ENCODE data around the gene RASSF5. TPM values are rescaled to one million over a fixed set of nuclear protein-coding genes. Genes with fewer than 3 reads are reported as not detected.
A peak's percentile ranks its signal among the peaks of the same experiment; 100 is the strongest.

The RASSF5 gene
- total and polyA plus RNA-seq, 10 of the 15 experiments (the other 5 are each of a cell fraction or from before 2014, with no cell fraction given) = 14.0 to 89.6 (median 68.9) TPM

DNA sequence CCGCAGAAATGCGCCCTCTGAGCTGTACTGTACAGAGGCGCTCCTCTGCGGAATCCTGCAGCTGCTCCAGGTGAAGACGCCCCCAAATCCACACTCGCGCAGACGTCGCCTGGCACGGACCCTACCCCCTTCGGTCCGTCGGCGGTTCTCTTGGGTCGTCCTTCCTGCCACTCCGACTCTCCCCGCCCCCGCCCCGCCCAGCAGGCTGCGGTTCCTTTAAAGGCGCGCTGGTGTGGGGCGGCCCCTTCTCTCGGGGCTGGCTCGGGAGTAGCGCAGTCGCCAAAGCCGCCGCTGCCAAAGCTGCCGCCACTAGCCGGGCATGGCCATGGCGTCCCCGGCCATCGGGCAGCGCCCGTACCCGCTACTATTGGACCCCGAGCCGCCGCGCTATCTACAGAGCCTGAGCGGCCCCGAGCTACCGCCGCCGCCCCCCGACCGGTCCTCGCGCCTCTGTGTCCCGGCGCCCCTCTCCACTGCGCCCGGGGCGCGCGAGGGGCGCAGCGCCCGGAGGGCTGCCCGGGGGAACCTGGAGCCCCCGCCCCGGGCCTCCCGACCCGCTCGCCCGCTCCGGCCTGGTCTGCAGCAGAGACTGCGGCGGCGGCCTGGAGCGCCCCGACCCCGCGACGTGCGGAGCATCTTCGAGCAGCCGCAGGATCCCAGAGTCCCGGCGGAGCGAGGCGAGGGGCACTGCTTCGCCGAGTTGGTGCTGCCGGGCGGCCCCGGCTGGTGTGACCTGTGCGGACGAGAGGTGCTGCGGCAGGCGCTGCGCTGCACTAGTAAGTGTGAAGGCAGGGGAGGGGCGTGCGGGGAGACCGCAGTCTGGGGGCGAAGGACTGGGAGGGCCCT is at the start of gene RASSF5 (continued):
- TF ChIP-seq, protein P1, sequence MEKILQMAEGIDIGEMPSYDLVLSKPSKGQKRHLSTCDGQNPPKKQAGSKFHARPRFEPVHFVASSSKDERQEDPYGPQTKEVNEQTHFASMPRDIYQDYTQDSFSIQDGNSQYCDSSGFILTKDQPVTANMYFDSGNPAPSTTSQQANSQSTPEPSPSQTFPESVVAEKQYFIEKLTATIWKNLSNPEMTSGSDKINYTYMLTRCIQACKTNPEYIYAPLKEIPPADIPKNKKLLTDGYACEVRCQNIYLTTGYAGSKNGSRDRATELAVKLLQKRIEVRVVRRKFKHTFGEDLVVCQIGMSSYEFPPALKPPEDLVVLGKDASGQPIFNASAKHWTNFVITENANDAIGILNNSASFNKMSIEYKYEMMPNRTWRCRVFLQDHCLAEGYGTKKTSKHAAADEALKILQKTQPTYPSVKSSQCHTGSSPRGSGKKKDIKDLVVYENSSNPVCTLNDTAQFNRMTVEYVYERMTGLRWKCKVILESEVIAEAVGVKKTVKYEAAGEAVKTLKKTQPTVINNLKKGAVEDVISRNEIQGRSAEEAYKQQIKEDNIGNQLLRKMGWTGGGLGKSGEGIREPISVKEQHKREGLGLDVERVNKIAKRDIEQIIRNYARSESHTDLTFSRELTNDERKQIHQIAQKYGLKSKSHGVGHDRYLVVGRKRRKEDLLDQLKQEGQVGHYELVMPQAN (conservative IDR thresholded peaks at IDR 0.05) = peak; percentile 57
- TF ChIP-seq HDAC2 (IDR thresholded peaks at IDR 0.05) (no peak), GABPA (IDR thresholded peaks at IDR 0.05; ENCODE audit: low read depth) (no peak), SREBF1 (IDR thresholded peaks at IDR 0.05; ENCODE audit: low read length) (no peak), BMI1 (IDR thresholded peaks at IDR 0.05; ENCODE audit: borderline replicate concordance) (no peak), DPF2 (IDR thresholded peaks at IDR 0.05) (peak; percentile 69), TCF7 (IDR thresholded peaks at IDR 0.05; ENCODE audit: borderline replicate concordance) (no peak), POLR2AphosphoS5 (IDR thresholded peaks at IDR 0.05; ENCODE audit: low read length) (0 out of 2 replicates have a peak, but pooled peaks have one; percentile 30), POLR2AphosphoS2 (IDR thresholded peaks at IDR 0.05; ENCODE audit: low read depth, low read length) (peak; percentile 78; the same call in 1 of the 2 replicates), BACH1 (IDR thresholded peaks at IDR 0.05; ENCODE audit: borderline replicate concordance) (peak; percentile 56; the same call in 1 of the 2 replicates), ESRRA (IDR thresholded peaks at IDR 0.05; ENCODE audit: low read length) (no peak), YBX1 (IDR thresholded peaks at IDR 0.05) (no peak), NFYB (IDR thresholded peaks at IDR 0.05; ENCODE audit: insufficient read depth, low read depth, low read length) (no peak), BCL11A (IDR thresholded peaks at IDR 0.05; ENCODE audit: low read depth, low read length) (no peak), PAX5 (IDR thresholded peaks at IDR 0.05; ENCODE audit: borderline replicate concordance, low read depth, low read length) (no peak)
- TF ChIP-seq, protein P2, sequence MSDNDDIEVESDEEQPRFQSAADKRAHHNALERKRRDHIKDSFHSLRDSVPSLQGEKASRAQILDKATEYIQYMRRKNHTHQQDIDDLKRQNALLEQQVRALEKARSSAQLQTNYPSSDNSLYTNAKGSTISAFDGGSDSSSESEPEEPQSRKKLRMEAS (IDR thresholded peaks at IDR 0.05; ENCODE audit: low read depth, low read length) = no peak
- TF ChIP-seq, protein P3, sequence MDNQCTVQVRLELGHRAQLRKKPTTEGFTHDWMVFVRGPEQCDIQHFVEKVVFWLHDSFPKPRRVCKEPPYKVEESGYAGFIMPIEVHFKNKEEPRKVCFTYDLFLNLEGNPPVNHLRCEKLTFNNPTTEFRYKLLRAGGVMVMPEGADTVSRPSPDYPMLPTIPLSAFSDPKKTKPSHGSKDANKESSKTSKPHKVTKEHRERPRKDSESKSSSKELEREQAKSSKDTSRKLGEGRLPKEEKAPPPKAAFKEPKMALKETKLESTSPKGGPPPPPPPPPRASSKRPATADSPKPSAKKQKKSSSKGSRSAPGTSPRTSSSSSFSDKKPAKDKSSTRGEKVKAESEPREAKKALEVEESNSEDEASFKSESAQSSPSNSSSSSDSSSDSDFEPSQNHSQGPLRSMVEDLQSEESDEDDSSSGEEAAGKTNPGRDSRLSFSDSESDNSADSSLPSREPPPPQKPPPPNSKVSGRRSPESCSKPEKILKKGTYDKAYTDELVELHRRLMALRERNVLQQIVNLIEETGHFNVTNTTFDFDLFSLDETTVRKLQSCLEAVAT (IDR thresholded peaks at IDR 0.05) = no peak
- TF ChIP-seq, protein P4, sequence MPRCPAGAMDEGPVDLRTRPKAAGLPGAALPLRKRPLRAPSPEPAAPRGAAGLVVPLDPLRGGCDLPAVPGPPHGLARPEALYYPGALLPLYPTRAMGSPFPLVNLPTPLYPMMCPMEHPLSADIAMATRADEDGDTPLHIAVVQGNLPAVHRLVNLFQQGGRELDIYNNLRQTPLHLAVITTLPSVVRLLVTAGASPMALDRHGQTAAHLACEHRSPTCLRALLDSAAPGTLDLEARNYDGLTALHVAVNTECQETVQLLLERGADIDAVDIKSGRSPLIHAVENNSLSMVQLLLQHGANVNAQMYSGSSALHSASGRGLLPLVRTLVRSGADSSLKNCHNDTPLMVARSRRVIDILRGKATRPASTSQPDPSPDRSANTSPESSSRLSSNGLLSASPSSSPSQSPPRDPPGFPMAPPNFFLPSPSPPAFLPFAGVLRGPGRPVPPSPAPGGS (IDR thresholded peaks at IDR 0.05; ENCODE audit: borderline replicate concordance, insufficient read depth, low read depth, low read length, poor library complexity, severe bottlenecking) = no peak
- TF ChIP-seq, protein P5, sequence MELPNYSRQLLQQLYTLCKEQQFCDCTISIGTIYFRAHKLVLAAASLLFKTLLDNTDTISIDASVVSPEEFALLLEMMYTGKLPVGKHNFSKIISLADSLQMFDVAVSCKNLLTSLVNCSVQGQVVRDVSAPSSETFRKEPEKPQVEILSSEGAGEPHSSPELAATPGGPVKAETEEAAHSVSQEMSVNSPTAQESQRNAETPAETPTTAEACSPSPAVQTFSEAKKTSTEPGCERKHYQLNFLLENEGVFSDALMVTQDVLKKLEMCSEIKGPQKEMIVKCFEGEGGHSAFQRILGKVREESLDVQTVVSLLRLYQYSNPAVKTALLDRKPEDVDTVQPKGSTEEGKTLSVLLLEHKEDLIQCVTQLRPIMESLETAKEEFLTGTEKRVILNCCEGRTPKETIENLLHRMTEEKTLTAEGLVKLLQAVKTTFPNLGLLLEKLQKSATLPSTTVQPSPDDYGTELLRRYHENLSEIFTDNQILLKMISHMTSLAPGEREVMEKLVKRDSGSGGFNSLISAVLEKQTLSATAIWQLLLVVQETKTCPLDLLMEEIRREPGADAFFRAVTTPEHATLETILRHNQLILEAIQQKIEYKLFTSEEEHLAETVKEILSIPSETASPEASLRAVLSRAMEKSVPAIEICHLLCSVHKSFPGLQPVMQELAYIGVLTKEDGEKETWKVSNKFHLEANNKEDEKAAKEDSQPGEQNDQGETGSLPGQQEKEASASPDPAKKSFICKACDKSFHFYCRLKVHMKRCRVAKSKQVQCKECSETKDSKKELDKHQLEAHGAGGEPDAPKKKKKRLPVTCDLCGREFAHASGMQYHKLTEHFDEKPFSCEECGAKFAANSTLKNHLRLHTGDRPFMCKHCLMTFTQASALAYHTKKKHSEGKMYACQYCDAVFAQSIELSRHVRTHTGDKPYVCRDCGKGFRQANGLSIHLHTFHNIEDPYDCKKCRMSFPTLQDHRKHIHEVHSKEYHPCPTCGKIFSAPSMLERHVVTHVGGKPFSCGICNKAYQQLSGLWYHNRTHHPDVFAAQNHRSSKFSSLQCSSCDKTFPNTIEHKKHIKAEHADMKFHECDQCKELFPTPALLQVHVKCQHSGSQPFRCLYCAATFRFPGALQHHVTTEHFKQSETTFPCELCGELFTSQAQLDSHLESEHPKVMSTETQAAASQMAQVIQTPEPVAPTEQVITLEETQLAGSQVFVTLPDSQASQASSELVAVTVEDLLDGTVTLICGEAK (IDR thresholded peaks at IDR 0.05; ENCODE audit: borderline replicate concordance) = no peak
- TF ChIP-seq, protein P6, sequence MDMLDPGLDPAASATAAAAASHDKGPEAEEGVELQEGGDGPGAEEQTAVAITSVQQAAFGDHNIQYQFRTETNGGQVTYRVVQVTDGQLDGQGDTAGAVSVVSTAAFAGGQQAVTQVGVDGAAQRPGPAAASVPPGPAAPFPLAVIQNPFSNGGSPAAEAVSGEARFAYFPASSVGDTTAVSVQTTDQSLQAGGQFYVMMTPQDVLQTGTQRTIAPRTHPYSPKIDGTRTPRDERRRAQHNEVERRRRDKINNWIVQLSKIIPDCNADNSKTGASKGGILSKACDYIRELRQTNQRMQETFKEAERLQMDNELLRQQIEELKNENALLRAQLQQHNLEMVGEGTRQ (IDR thresholded peaks at IDR 0.05; ENCODE audit: borderline replicate concordance, low read depth, low read length) = no peak
